Mucosa of rectum (tissue), 2 donors: ENCODE data around the gene PIK3AP1.

ENCODE experiments used
- H3K27ac ChIP-seq, 2 donors: one replicate each; pipeline ENCODE4 v1.7.0; 2013; ENCODE audit warnings: inconsistent platforms in 2 of 2, low read depth in 2 of 2, low read length in 2 of 2
- H3K27me3 ChIP-seq, 2 donors: one replicate each; pipeline ENCODE4 v1.7.0; 2013; ENCODE audit warnings: low read length in 2 of 2; ENCODE audit not compliant: control insufficient read depth in 2 of 2, insufficient read depth in 2 of 2
- H3K36me3 ChIP-seq, 2 donors: one replicate each; pipeline ENCODE4 v1.7.0; 2013; ENCODE audit warnings: low read length in 2 of 2; ENCODE audit not compliant: control insufficient read depth in 2 of 2, insufficient read depth in 2 of 2
- H3K4me1 ChIP-seq, 2 donors: one replicate each; pipeline ENCODE4 v1.7.0; 2013; ENCODE audit warnings: low read length in 2 of 2, mild to moderate bottlenecking in 1 of 2; ENCODE audit not compliant: control insufficient read depth in 2 of 2, insufficient read depth in 2 of 2
- H3K4me3 ChIP-seq, 2 donors: one replicate each; pipeline ENCODE4 v1.7.0; 2013; ENCODE audit warnings: low read length in 2 of 2
- H3K9ac ChIP-seq, 2 donors: one replicate each; pipeline ENCODE4 v1.7.0; 2013; ENCODE audit warnings: low read length in 2 of 2, low read depth in 1 of 2, mild to moderate bottlenecking in 1 of 2
- H3K9me3 ChIP-seq, 2 donors: one replicate each; pipeline ENCODE4 v1.7.0; 2013; ENCODE audit warnings: low read length in 2 of 2; ENCODE audit not compliant: control insufficient read depth in 2 of 2
- donor health status: healthy.
- donor health status: Normal muscosa, but diverticular disease.

The PIK3AP1 gene

DNA sequence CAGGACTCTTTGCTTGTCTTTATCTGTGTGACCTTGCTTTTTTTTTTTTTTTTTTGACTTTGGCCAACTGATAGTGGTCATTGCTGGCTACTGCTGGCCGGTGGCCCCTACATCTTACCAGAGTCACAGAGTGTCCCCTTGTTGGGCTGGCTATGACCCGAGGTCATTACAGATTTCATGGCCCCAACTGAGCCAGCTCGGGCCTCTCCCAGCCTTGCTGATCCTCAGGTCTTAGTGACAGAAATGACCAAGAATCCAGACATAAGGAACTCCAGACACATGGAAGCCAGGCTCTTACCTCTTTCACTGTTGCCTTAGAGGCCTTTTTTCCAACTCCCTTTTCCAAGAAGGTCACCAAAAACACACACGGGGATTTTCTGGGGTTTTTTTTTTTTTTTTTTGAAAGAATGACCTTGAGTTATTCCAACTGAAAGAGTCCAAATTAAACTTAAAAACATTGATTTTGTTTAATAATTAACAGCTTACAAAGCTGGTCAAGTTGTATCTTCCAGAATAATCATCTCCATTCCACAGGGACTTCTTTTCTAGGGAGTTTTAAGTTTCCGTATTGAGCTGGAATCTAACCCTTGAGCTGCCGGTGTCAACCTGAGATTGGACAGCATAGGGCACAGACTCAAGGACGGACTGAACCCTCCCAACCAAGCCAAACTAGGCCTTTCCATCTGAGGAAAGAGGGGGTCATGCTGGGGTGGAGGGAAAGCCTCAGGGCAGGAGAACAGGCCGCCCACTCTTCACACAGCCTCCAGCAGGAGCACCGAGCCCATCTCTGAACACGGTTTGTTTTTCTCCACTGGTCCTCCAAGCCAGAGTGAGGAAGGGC is 43.8 kb downstream of the PIK3AP1 start:
- H3K27me3 ChIP-seq, result no peaks in the 10 kb centered on the region
- H3K27ac ChIP-seq, result no peak overlapping the region
- H3K4me1 ChIP-seq, result peaks cover 6 to 7% of the 10 kb centered on the region in 2 donors
- no peaks in the 10 kb centered on the region for H3K9me3 ChIP-seq
- no peak overlapping the region for H3K9ac ChIP-seq
- no peak overlapping the region for H3K4me3 ChIP-seq
- no peaks in the 10 kb centered on the region for H3K36me3 ChIP-seq

DNA sequence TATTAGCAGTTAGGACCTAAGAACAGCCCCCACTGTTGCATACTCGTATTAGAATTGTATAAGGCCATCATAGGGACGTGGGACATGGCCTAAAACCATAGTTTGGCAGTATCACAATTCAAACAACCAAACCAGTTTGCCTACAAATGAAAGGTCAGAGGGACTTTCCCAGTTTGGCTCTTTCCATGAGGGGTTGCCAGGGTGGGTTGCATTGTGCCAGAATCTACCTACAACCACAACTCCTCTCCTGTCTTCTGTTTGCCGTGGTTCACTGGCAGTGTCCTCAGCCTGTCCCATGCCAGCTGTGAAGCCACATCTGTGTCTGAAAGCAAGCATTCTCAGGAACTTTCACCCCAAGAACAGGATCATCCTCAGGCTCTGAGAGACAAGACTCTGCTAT is 44.5 kb downstream of the PIK3AP1 start:
- Histone ChIP-seq H3K9ac (no peak overlapping the region), H3K27ac (no peak overlapping the region), H3K4me3 (no peak overlapping the region), H3K36me3 (no peaks in the 10 kb centered on the region), H3K27me3 (no peaks in the 10 kb centered on the region), H3K4me1 (peaks cover 6 to 7% of the 10 kb centered on the region in 2 donors), H3K9me3 (no peaks in the 10 kb centered on the region)

DNA sequence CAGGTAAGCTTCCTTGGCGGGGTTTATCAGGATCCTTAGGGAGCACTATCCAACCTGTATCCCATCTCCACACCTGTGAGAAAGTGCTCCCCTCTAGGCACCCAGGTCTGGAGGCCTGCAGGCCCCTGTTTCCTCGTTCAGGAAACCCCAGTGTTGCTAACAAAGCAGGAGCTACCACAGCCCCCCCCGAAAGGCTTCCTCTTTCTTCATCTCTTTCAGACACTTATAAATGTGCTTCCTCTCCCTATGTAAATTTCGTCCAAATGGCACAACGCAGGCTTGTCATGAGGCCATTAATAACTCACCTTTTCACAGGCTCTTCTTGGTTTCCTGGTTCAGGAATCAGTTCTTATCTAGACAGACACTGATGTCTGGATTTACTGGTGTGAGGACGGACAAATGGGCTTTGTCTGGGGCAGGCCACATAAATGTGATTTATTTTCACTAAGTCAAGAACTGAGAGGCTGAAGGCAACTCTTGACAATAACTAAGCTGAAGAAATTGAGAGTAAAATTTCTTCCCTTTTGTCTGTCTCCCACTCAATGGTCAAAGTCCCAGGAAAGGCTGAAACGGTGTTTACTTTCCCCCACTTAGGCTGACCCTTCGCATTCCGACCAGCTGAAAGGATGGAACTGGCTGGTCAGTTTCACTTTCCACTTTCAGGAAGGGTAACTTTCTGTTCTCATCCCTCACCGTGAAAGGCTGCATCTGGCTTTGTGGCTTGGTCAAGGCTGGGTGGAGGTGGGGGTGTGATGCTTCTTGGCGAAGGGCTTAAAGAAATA is 46.8 kb downstream of the PIK3AP1 start:
- Histone ChIP-seq H3K27me3 (no peaks in the 10 kb centered on the region), H3K4me3 (peak overlapping the region in 1 of 2 donors; percentile 45), H3K9ac (no peak overlapping the region), H3K9me3 (no peaks in the 10 kb centered on the region), H3K4me1 (peaks cover 6 to 10% of the 10 kb centered on the region in 2 donors), H3K36me3 (no peaks in the 10 kb centered on the region), H3K27ac (peak overlapping the region; percentile 53 to 69)

DNA sequence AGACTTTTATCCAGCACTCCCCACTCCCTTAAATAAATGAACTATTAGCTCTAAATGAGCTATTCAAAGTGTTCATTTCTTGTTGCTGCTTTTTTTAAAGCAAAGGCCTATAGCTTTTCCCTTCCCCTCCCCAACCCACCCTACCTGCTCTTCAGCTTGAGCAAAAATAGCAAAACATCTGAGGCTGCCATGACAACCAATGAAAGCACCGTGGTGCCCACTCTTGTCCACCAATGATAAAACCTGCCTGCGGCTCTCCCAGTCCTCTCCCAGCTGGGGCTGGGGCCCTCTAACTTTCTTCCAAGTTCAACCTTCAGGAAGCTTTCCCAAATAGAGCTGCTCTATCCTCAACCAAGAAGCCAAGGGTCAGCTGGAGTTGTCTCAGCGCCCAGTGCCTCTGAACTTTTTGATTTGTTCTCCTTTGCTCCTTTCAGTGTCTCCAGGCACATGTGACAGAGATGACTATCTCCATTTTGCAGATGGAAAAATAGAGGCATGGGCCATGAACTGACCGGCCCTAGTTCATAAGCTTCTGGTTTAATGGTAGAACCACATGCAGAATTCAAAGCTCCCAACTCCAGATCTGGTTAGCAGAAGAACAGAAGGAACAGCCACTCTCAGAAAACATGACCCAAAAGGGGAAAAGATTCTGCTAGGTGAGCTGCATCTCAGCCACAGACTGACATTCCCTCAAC is 47.7 kb downstream of the PIK3AP1 start:
- Histone ChIP-seq H3K9me3 (no peaks in the 10 kb centered on the region), H3K27me3 (no peaks in the 10 kb centered on the region), H3K4me1 (peaks cover 6 to 10% of the 10 kb centered on the region in 2 donors), H3K36me3 (no peaks in the 10 kb centered on the region), H3K9ac (no peak overlapping the region), H3K4me3 (no peak overlapping the region), H3K27ac (peak overlapping the region in 1 of 2 donors; percentile 32)

DNA sequence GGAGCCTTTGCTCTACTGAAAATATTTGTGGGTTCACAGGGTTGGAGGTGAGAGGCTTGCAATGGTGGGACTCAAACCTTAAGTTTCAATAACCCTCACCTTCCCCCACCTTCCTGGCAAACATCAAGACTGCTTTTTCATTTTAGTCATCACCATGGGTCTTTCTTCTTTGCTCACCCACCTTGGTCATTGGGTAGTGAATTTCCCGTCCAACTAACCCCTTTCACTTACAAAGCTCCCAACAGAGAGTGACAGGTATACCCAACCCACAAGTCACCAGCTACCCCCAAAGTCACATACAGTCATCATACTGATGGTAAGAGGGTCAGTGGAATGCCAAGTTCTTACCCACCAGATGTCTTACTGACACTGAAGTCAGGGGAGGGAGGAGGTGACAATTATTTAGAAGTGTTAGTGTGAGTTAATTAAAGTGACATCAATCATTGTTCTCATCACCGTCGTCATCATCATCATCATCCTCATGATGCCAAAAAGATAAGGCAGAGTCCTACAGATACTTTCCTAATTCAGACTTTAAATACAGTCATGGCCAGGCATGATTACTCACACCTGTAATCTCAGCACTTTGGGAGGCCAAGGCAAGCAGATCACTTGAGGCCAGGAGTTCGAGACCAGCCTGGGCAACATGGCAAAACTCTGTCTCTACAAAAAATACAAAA is 49.0 kb downstream of the PIK3AP1 start:
- Histone ChIP-seq H3K9me3 (no peaks in the 10 kb centered on the region), H3K27ac (no peak overlapping the region), H3K4me3 (no peak overlapping the region), H3K9ac (no peak overlapping the region), H3K4me1 (peaks cover 6 to 10% of the 10 kb centered on the region in 2 donors), H3K36me3 (no peaks in the 10 kb centered on the region), H3K27me3 (no peaks in the 10 kb centered on the region)

DNA sequence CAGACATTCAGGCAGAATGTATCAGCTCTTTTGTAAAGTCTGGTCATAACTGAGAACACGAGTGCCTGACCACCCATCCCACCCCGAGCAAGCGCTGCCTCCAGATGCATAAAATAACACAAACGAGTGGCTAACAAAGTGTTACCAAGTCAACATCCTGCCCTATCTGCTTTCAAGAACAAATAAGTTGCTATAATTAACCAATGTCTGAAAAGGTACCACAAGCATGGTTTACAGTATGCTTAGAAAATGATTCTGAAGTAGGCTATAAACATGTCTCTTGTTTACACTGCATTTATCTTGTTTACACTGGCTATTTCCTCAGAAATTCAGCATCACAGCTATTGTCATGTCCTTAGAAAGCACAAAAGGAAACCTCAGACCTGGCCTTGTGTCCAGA is 49.5 kb downstream of the PIK3AP1 start:
- Histone ChIP-seq H3K9ac (no peak overlapping the region), H3K27ac (no peak overlapping the region), H3K9me3 (no peaks in the 10 kb centered on the region), H3K4me1 (peaks cover 6 to 10% of the 10 kb centered on the region in 2 donors), H3K4me3 (no peak overlapping the region), H3K36me3 (no peaks in the 10 kb centered on the region), H3K27me3 (no peaks in the 10 kb centered on the region)

DNA sequence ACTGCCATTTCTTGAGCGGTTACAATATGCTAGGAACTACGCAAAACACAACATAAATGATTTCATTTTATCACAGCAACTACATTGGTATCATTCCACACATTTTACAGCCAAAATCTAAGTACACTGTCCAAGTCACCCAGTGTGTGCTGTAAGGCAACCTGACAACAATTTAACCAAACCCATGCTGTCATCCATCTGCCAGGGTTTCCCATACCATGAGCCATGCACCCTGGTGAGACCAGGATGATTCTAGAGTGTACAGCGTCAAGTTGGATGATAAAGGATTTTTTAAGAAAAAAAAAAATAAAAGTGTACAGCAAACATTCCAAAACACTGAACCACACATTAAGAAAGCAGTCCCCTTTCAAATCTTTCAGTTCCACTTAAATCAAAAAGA is 52.9 kb downstream of the PIK3AP1 start:
- Histone ChIP-seq H3K9ac (no peak overlapping the region), H3K4me1 (peaks cover 6 to 10% of the 10 kb centered on the region in 2 donors)

DNA sequence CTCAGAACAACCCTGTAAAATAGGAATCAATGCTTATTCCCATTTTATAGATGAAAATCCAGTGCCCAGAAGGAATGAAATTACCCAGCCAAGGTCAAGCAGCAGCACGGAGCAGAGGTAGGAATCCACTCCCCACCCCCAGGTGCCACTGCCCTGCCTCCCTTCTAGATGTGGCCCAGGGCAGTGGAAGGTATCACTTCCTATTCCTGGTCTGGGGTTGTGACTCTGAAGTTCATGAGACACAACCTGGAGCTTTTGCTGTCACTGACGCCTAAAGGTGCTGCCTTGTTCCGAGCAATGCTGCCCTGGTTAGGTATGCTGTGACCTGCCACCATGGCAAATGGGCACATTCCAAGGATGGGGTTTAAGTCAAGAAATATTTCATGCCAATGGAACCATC is 53.6 kb downstream of the PIK3AP1 start:
- Histone ChIP-seq H3K9ac (no peak overlapping the region), H3K36me3 (no peaks in the 10 kb centered on the region), H3K9me3 (no peaks in the 10 kb centered on the region), H3K4me3 (no peak overlapping the region), H3K4me1 (peaks cover 6 to 10% of the 10 kb centered on the region in 2 donors), H3K27ac (no peak overlapping the region), H3K27me3 (no peaks in the 10 kb centered on the region)

More for the DNA sequence above, 52.9 kb downstream of the PIK3AP1 start:
- H3K4me3 ChIP-seq, result no peak overlapping the region
- H3K36me3 ChIP-seq, result no peaks in the 10 kb centered on the region
- H3K27ac ChIP-seq, result no peak overlapping the region
- H3K9me3 ChIP-seq, result no peaks in the 10 kb centered on the region
- no peaks in the 10 kb centered on the region for H3K27me3 ChIP-seq

DNA sequence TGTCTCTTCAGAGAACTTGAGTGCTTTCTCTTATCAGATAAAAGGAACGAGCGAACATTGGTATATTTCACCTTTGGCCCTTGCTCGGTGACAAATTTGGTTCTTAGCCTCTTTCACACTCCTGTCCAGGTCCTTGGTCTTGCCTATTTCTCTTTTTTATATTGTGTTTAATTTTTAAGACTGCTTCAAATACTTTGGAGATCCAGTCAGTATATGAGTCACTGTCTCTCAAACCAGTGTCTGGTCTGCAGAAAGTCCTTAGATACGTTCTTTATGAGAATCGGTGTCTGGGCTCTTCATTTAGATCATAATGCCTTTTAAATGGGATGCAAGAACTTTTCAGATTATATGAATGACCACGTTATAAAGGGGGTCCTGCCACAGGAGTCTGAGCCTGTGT is 55.0 kb downstream of the PIK3AP1 start:
- Histone ChIP-seq H3K36me3 (no peaks in the 10 kb centered on the region), H3K4me1 (peaks cover 6% of the 10 kb centered on the region in 2 donors), H3K27ac (no peak overlapping the region), H3K4me3 (no peak overlapping the region), H3K9me3 (no peaks in the 10 kb centered on the region), H3K9ac (no peak overlapping the region), H3K27me3 (no peaks in the 10 kb centered on the region)
